Loucy (cell line): ENCODE data around the gene ALB.

ENCODE experiments used
- H2AFZ ChIP-seq: fragments of 200-600 bp; sonication (generic); 2 replicates; pipeline ENCODE4 v1.6.0; 2016; ENCODE audit warnings: antibody characterized with exemption, mild to moderate bottlenecking, low read length, moderate library complexity
- H3F3A ChIP-seq: fragments of 200-600 bp; 2 replicates; pipeline ENCODE4 v1.6.0; 2016; ENCODE audit warnings: antibody characterized with exemption, low read depth, mild to moderate bottlenecking
- H3K27me3 ChIP-seq: fragments of 200-600 bp; sonication (generic); 2 replicates; pipeline ENCODE4 v1.6.1; 2014; ENCODE audit warnings: low read length, mild to moderate bottlenecking; ENCODE audit not compliant: insufficient read depth, poor library complexity, severe bottlenecking
- H3K36me3 ChIP-seq: fragments of 200-600 bp; sonication (generic); 2 replicates; pipeline ENCODE4 v1.6.1; 2016; ENCODE audit warnings: low read length; ENCODE audit not compliant: insufficient read depth
- H3K4me1 ChIP-seq: fragments of 200-600 bp; sonication (generic); 2 replicates; pipeline ENCODE4 v1.5.1; 2014; ENCODE audit warnings: low read length, mild to moderate bottlenecking; ENCODE audit not compliant: insufficient read depth, poor library complexity, severe bottlenecking
- H3K4me2 ChIP-seq: fragments of 200-600 bp; sonication (generic); 2 replicates; pipeline ENCODE4 v1.6.0; 2014; ENCODE audit warnings: antibody characterized with exemption, low read length, low read depth, mild to moderate bottlenecking; ENCODE audit not compliant: poor library complexity, severe bottlenecking
- H3K4me3 ChIP-seq: fragments of 200-600 bp; sonication (generic); 2 replicates; pipeline ENCODE4 v1.5.1; 2014; ENCODE audit warnings: low read length, mild to moderate bottlenecking, mixed read lengths; ENCODE audit not compliant: poor library complexity, severe bottlenecking
- H3K79me2 ChIP-seq: fragments of 200-600 bp; sonication (generic); 2 replicates; pipeline ENCODE4 v1.6.1; 2014; ENCODE audit warnings: low read length; ENCODE audit not compliant: insufficient read depth
- H3K9ac ChIP-seq: fragments of 200-600 bp; sonication (generic); 2 replicates; pipeline ENCODE4 v1.6.0; 2014; ENCODE audit warnings: mild to moderate bottlenecking, low read depth, low read length, moderate library complexity; ENCODE audit not compliant: poor library complexity, severe bottlenecking
- H3K9me2 ChIP-seq: fragments of 200-600 bp; sonication (generic); replicated peaks from 2 replicates; pipeline ENCODE4 v1.6.1; 2016; ENCODE audit warnings: low read depth, low read length, mixed read lengths
- H3K9me3 ChIP-seq: fragments of 200-600 bp; sonication (generic); 2 replicates; pipeline ENCODE4 v1.6.1; 2014; ENCODE audit warnings: mild to moderate bottlenecking, antibody characterized with exemption, low read length, low read depth; ENCODE audit not compliant: insufficient read depth
- H4K20me1 ChIP-seq: fragments of 200-600 bp; sonication (generic); 2 replicates; pipeline ENCODE4 v1.6.0; 2014; ENCODE audit warnings: antibody characterized with exemption, low read length, mild to moderate bottlenecking; ENCODE audit not compliant: insufficient read depth, poor library complexity, severe bottlenecking
- EZH2phosphoT487 ChIP-seq: fragments of 200-600 bp; IDR thresholded peaks from 2 replicates; pipeline ENCODE4 v1.6.1; 2018; ENCODE audit warnings: antibody characterized with exemption, mild to moderate bottlenecking, moderate library complexity, borderline replicate concordance
- TF ChIP-seq, protein P1 (sequence below): fragments of 200-600 bp; sonication (generic); conservative IDR thresholded peaks from 2 replicates; pipeline ENCODE4 v1.5.1; 2014; ENCODE audit warnings: mild to moderate bottlenecking, antibody characterized with exemption, low read length

Gene ALB

DNA sequence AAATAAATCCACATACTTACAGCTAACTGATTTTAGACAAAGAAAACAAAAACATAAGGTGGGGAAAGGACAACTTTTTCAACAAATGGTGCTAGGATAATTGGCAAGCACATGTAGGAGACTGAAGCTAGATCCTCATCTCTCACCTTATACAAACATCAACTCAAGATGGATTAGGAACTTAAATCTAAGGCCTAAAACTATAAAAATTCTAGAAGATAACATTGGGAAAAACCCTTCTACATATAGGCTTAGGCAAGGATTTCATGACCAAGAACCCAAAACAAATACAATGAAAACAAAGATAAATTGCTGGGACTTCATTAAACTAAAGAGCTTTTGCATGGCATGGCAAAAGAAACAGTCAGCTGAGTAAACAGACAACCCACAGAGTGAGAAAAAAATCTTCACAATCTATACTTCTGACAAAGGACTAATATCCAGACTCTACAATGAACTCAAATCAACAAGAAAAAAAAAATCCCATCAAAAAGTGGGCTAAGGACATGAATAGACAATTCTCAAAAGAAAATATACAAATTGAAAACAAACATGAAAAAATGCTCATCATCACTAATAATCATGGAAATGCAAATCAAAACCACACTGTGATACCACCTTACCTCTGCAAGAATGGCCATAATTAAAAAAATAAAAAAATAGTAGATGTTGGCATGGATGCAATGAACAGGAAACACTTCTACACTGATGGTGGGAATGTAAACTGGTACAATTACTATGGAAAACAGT is 17.8 kb downstream of the ALB start:
- H3K36me3 ChIP-seq, result no peaks in the 10 kb centered on the region
- no peaks in the 10 kb centered on the region for H3K4me1 ChIP-seq
- H3K4me2 ChIP-seq, result no peak overlapping the region
- H3K9ac ChIP-seq, result no peak overlapping the region
- no peaks in the 10 kb centered on the region for H3F3A ChIP-seq
- no peaks in the 10 kb centered on the region for H4K20me1 ChIP-seq
- no peaks in the 10 kb centered on the region for H3K79me2 ChIP-seq
- no peak overlapping the region for H3K4me3 ChIP-seq
- no peaks in the 10 kb centered on the region for H3K27me3 ChIP-seq
- H3K9me3 ChIP-seq, result no peaks in the 10 kb centered on the region
- TF ChIP-seq, protein P1, sequence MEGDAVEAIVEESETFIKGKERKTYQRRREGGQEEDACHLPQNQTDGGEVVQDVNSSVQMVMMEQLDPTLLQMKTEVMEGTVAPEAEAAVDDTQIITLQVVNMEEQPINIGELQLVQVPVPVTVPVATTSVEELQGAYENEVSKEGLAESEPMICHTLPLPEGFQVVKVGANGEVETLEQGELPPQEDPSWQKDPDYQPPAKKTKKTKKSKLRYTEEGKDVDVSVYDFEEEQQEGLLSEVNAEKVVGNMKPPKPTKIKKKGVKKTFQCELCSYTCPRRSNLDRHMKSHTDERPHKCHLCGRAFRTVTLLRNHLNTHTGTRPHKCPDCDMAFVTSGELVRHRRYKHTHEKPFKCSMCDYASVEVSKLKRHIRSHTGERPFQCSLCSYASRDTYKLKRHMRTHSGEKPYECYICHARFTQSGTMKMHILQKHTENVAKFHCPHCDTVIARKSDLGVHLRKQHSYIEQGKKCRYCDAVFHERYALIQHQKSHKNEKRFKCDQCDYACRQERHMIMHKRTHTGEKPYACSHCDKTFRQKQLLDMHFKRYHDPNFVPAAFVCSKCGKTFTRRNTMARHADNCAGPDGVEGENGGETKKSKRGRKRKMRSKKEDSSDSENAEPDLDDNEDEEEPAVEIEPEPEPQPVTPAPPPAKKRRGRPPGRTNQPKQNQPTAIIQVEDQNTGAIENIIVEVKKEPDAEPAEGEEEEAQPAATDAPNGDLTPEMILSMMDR, result no peak
- TF ChIP-seq EZH2phosphoT487, result no peak
- H3K9me2 ChIP-seq, result no peaks in the 10 kb centered on the region
- H2AFZ ChIP-seq, result no peak overlapping the region

DNA sequence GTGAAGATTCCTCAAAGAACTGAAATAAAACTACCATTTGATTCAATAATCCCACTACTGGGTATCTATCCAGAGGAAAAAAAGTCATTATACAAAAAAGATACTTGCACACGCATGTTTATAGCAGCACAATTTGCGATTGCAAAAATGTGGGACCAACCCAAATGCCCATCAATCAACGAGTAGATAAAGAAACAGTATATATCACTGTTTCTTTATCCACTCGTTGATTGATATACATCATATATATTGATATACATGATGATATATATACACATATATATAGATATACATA is 18.3 kb downstream of the ALB start:
- Histone ChIP-seq H3K9me2 (no peaks in the 10 kb centered on the region), H3K9ac (no peak overlapping the region), H3K4me2 (no peak overlapping the region), H4K20me1 (no peaks in the 10 kb centered on the region), H3K4me3 (no peak overlapping the region), H3K27me3 (no peaks in the 10 kb centered on the region), H3K9me3 (no peaks in the 10 kb centered on the region), H2AFZ (no peak overlapping the region), H3K4me1 (no peaks in the 10 kb centered on the region), H3K79me2 (no peaks in the 10 kb centered on the region), H3K36me3 (no peaks in the 10 kb centered on the region), H3F3A (no peaks in the 10 kb centered on the region)
- TF ChIP-seq, protein P1, result no peak
- TF ChIP-seq EZH2phosphoT487, result no peak

DNA sequence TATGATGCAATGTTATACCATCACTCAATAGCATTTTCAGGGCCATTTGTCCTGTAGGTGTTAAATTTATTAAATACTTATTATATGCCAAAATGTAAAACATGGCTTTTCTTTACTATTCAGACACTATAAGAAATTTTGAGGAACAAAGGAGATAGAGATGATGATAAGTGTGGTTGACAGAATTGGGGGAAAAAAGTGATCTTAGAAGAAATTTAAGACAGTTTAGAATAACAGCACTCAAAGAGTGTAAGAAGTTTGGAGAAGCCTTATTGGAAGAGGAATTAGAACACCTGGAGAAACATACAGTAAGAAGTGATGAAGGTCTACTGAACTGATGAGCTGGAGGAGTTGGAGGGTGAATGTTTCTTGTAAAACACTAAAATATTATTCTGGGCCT is 19.1 kb downstream of the ALB start:
- H3F3A ChIP-seq, result no peaks in the 10 kb centered on the region
- H3K9me2 ChIP-seq, result no peaks in the 10 kb centered on the region
- no peaks in the 10 kb centered on the region for H3K36me3 ChIP-seq
- no peaks in the 10 kb centered on the region for H3K27me3 ChIP-seq
- no peak overlapping the region for H3K4me2 ChIP-seq
- no peaks in the 10 kb centered on the region for H3K4me1 ChIP-seq
- H3K4me3 ChIP-seq, result no peak overlapping the region
- H2AFZ ChIP-seq, result no peak overlapping the region
- no peak overlapping the region for H3K9ac ChIP-seq
- TF ChIP-seq, protein P1, result no peak
- TF ChIP-seq EZH2phosphoT487, result no peak
- no peaks in the 10 kb centered on the region for H4K20me1 ChIP-seq
- no peaks in the 10 kb centered on the region for H3K79me2 ChIP-seq
- H3K9me3 ChIP-seq, result no peaks in the 10 kb centered on the region
